ENCODE measurements around the gene SEC14L1. TPM values are rescaled to one million over a fixed set of nuclear protein-coding genes. Genes with fewer than 3 reads are reported as not detected.

SEC14L1 gene
- total RNA-seq, 1 donor from 2014 or later = 56.3 TPM

GRCh38 chr17:77115510-77115909 lies 25.3 kb upstream of the SEC14L1 start:
- FAIRE-seq = no peak

GRCh38 chr17:77115947-77116346 lies 24.8 kb upstream of the SEC14L1 start:
- FAIRE-seq = no peak
- no peak for DNase-seq (ENCODE audit: low spot score in 2 of 2)

More at GRCh38 chr17:77115510-77115909, 25.3 kb upstream of the SEC14L1 start:
- DNase-seq (ENCODE audit: low spot score in 2 of 2) = no peak

- no peak for FAIRE-seq
- no peak for DNase-seq (ENCODE audit: low spot score in 2 of 2)
These were observed 24.4 kb upstream of the SEC14L1 start for GRCh38 chr17:77116371-77116860.

- no peak for DNase-seq (ENCODE audit: low spot score in 2 of 2)
- FAIRE-seq = no peak
These were observed 23.4 kb upstream of the SEC14L1 start for GRCh38 chr17:77117415-77117814.

- no peak for FAIRE-seq
- no peak for DNase-seq (ENCODE audit: low spot score in 2 of 2)
These were observed 22.4 kb upstream of the SEC14L1 start for GRCh38 chr17:77118251-77118928.

GRCh38 chr17:77119668-77120301 lies 21.0 kb upstream of the SEC14L1 start:
- FAIRE-seq = no peak
- DNase-seq (ENCODE audit: low spot score in 2 of 2) = no peak

GRCh38 chr17:77120868-77121267 lies 19.9 kb upstream of the SEC14L1 start:
- no peak for DNase-seq (ENCODE audit: low spot score in 2 of 2)
- no peak for FAIRE-seq

GRCh38 chr17:77124192-77124889 lies 16.4 kb upstream of the SEC14L1 start:
- FAIRE-seq (no peak), DNase-seq (ENCODE audit: low spot score in 2 of 2) (no peak)

GRCh38 chr17:77125432-77125901 lies 15.3 kb upstream of the SEC14L1 start:
- FAIRE-seq = no peak

GRCh38 chr17:77126519-77126918 lies 14.2 kb upstream of the SEC14L1 start:
- FAIRE-seq = no peak
- no peak for DNase-seq (ENCODE audit: low spot score in 2 of 2)

More at GRCh38 chr17:77125432-77125901, 15.3 kb upstream of the SEC14L1 start:
- no peak for DNase-seq (ENCODE audit: low spot score in 2 of 2)

GRCh38 chr17:77127735-77128361 lies 12.9 kb upstream of the SEC14L1 start:
- DNase-seq (ENCODE audit: low spot score in 2 of 2) (no peak), FAIRE-seq (no peak)

GRCh38 chr17:77128896-77129567 lies 11.7 kb upstream of the SEC14L1 start:
- DNase-seq (ENCODE audit: low spot score in 2 of 2) (no peak), FAIRE-seq (no peak)

GRCh38 chr17:77129568-77130301 lies 11.0 kb upstream of the SEC14L1 start:
- no peak for DNase-seq (ENCODE audit: low spot score in 2 of 2)

GRCh38 chr17:77130525-77130924 lies 10.2 kb upstream of the SEC14L1 start:
- FAIRE-seq = no peak

More at GRCh38 chr17:77129568-77130301, 11.0 kb upstream of the SEC14L1 start:
- no peak for FAIRE-seq

GRCh38 chr17:77131904-77132303 lies 8.9 kb upstream of the SEC14L1 start:
- no peak for FAIRE-seq
- no peak for DNase-seq (ENCODE audit: low spot score in 2 of 2)

More at GRCh38 chr17:77130525-77130924, 10.2 kb upstream of the SEC14L1 start:
- no peak for DNase-seq (ENCODE audit: low spot score in 2 of 2)

GRCh38 chr17:77132411-77133086 lies 8.2 kb upstream of the SEC14L1 start:
- FAIRE-seq (no peak), DNase-seq (ENCODE audit: low spot score in 2 of 2) (no peak)

- no peak for FAIRE-seq
- DNase-seq (ENCODE audit: low spot score in 2 of 2) = no peak
These were observed 7.6 kb upstream of the SEC14L1 start for GRCh38 chr17:77133087-77133638.

- FAIRE-seq = no peak
- no peak for DNase-seq (ENCODE audit: low spot score in 2 of 2)
These were observed 4.4 kb upstream of the SEC14L1 start for GRCh38 chr17:77136420-77136767.

GRCh38 chr17:77137111-77137510 lies 3.7 kb upstream of the SEC14L1 start:
- DNase-seq (ENCODE audit: low spot score in 2 of 2) = no peak
- no peak for FAIRE-seq
